WI38 (cell line): Measurements from ENCODE around the gene ZNF385C.

Experiments
- H3K4me3 ChIP-seq: 2 replicates; pipeline ENCODE4 v1.5.1; 2011; ENCODE audit warnings: low read depth, mild to moderate bottlenecking, control low read depth, low read length
- CTCF ChIP-seq: IDR thresholded peaks from 2 replicates; pipeline ENCODE4 v1.5.1; 2012; ENCODE audit warnings: low read depth, mild to moderate bottlenecking, control low read depth, low read length

The ZNF385C gene

DNA sequence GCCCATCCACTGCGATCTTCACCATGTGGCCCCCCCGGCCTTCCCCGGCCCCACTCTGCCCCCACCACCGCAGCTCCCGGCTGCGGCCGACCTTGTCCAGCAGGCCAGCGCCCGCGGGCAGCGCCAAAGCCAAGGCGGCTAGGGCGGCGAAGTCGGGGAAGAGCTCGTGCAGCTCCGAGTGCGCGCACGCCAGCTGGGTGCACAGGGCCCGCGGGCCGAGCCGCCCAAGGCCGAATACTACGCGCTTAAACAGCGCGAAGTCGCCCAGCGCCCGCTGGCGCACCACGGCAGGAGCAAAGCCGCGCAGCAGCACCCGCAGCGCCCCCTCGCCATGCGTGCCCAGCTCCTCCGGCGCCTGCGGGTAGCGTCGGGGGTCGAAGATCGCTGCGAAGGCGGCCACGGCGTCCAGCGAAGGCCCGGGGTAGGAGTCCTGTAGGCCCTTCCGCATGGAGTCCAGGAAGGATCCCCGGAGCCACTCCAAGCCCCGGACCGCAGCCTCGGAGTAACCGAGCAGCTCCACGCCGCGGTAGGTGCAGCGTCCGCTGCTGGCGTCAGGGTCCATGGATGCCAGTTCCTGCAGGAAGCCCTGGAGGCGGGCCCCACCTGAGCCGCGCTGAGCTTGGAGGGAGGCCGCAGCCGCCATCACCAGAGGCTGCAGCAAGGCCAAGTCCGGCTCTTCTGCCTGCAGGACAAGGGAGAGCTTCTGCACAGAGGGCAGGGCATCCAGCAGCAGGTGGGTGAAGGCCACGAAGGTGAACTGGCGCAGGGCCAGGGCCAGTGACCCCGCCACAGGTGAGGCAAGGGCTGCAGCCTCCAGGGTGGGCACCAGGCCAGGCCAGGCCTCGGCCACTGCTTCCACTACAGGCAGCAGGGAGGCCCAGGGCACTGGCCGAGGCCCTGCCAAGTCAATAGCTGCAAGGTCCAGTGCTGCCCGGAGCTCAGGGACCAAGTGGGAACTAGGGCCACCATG is 58.2 kb downstream of the ZNF385C start:
- TF ChIP-seq CTCF = no peak
- no peak overlapping the region for H3K4me3 ChIP-seq

GRCh38 chr17:42038221-42038973 is 59.9 kb downstream of the ZNF385C start:
- H3K4me3 ChIP-seq = no peak overlapping the region
- no peak for TF ChIP-seq CTCF

- TF ChIP-seq CTCF = no peak
Observed at GRCh38 chr17:42034059-42034458, 64.2 kb downstream of the ZNF385C start.

GRCh38 chr17:42031584-42031983 is 66.7 kb downstream of the ZNF385C start:
- no peak for TF ChIP-seq CTCF
- H3K4me3 ChIP-seq = no peak overlapping the region

More at GRCh38 chr17:42034059-42034458, 64.2 kb downstream of the ZNF385C start:
- H3K4me3 ChIP-seq = no peak overlapping the region

DNA sequence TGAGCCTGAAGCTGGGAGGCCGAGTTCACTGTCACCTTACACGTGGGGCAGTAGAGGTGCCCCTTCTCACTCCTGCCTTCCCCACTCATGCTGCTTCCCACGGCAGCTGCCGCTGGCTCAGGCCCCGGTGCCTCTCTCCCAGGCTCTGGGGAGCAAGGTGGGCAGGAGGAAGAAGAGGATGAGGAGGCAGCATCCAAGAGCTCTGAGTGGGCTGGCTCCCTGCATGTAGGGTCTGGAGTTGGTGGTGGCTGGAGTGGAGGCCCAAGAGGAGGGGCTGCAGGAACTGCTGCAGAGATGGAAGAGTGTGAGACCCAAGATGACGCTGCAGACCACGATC is 69.5 kb downstream of the ZNF385C start:
- no peak overlapping the region for H3K4me3 ChIP-seq
- no peak for TF ChIP-seq CTCF

GRCh38 chr17:42027961-42028790 is 70.1 kb downstream of the ZNF385C start:
- no peak overlapping the region for H3K4me3 ChIP-seq
- TF ChIP-seq CTCF = no peak
